ENCODE measurements around the gene PAPOLB. TPM values are rescaled to one million over a fixed set of nuclear protein-coding genes. Genes with fewer than 3 reads are reported as not detected.

The PAPOLB gene
- total RNA-seq, 4 donors from 2014 or later = 0.10 TPM; not detected in 3

DNA sequence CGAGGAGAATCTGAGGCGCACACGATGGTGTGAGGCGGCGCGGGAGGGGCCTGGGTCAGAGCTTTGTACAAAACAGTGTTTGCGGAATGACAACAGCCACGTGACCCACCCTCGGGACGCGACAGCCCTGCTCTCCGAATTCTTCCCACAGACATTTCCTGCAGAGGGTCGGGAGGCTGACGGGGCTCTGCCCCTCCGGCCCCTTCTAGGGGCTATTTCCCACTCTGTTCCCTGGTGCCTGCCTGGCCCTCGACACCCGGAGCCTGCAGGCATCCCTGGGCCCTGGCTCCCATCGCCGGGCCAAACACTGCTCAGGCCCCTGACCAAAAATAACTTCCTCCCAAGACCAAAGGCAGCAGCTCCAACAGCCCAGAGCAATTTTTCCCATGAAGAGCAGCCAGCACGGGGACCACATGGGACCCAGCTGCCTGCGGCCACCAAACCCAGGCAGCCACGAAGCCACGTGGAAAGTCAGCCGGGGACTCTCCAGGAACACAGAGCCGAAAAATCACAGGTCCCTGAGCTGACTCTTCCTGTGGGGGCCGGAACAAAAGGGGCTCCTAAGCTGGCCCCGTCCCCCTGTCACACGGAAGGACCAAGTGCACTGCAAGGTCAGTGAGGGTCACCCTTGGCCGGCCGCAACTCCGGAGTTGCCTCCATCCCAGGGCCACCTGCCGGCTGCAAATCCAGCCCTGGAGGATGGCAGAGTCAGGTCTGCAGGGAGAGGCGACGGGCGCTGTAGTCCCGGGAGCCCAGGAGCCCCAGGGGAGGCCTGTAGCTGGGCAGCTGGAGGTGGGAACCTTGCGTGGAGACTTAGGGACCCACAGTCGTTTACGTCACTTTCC, 42.0 kb downstream of the PAPOLB start:
- Histone ChIP-seq H3K27ac (peak overlapping the region; percentile 49 to 64 (median 55)), H3K4me1 (no peaks in the 10 kb centered on the region), H3K4me3 (no peak overlapping the region), H3K27me3 (no peaks in the 10 kb centered on the region), H3K36me3 (no peaks in the 10 kb centered on the region), H3K9me3 (no peaks in the 10 kb centered on the region)
- intact Hi-C loops (cut with DNase I; ENCODE audit: low total_unique reads) = no loop called here
- ATAC-seq (peak in 1 of 2 donors; percentile 27), DNase-seq (no peak)
- in situ Hi-C loops (cut with MboI; ENCODE audit: low sequenced_read_pairs in 4 of 4) = no loop called here
- TF ChIP-seq, protein P1, sequence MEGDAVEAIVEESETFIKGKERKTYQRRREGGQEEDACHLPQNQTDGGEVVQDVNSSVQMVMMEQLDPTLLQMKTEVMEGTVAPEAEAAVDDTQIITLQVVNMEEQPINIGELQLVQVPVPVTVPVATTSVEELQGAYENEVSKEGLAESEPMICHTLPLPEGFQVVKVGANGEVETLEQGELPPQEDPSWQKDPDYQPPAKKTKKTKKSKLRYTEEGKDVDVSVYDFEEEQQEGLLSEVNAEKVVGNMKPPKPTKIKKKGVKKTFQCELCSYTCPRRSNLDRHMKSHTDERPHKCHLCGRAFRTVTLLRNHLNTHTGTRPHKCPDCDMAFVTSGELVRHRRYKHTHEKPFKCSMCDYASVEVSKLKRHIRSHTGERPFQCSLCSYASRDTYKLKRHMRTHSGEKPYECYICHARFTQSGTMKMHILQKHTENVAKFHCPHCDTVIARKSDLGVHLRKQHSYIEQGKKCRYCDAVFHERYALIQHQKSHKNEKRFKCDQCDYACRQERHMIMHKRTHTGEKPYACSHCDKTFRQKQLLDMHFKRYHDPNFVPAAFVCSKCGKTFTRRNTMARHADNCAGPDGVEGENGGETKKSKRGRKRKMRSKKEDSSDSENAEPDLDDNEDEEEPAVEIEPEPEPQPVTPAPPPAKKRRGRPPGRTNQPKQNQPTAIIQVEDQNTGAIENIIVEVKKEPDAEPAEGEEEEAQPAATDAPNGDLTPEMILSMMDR (IDR thresholded peaks at IDR 0.05 in 4 of 5, conservative IDR thresholded peaks at IDR 0.05 in 1 of 5) = no peak
- TF ChIP-seq POLR2A (IDR thresholded peaks at IDR 0.05) = no peak

- in situ Hi-C loops (cut with MboI; ENCODE audit: low sequenced_read_pairs in 4 of 4) = no loop called here
- H3K36me3 ChIP-seq = no peaks in the 10 kb centered on the region
Measured at GRCh38 chr7:4818000-4818794, 43.6 kb downstream of the PAPOLB start.

DNA sequence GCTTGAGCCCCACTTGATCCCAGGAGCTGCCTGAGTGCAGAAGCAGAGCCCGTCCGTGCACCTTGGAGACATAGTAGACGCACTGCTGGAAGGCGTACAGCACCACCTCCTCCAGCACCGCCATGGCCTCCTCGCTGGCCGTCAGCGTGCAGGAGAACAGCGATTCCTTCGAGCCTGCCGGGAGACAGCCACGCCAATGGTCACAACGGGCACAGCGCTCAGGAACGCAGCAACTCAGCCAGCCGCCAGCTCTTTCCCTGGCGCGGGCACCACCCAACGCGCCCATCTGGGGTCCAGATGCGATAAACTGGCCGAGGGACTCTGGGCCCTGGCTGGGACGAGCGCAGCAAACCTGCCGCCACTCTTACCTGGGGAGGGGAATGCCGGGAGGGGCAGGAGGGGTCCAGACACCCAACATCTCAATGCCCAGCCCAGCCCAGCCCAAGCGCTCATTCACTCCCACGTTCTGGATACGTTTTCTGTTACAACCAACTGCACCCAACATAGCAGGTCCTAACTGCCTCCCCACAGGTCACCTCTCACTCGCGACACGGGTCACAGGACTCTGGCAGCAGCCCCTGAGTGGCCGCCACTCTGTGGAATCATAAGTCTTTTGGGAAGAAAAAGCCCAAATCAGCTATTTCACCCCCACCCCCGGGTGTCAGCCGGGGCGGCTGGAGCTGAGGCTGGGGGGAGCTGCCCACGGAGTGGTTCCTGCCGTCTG, 44.5 kb downstream of the PAPOLB start:
- Histone ChIP-seq H3K9me3 (no peaks in the 10 kb centered on the region), H3K36me3 (no peaks in the 10 kb centered on the region), H3K27ac (no peak overlapping the region), H3K4me1 (no peaks in the 10 kb centered on the region), H3K4me3 (no peak overlapping the region), H3K27me3 (no peaks in the 10 kb centered on the region)
- in situ Hi-C loops (cut with MboI; ENCODE audit: low sequenced_read_pairs in 4 of 4) (no loop called here), intact Hi-C loops (cut with DNase I; ENCODE audit: low total_unique reads) (no loop called here)
- no peak for DNase-seq
- TF ChIP-seq POLR2A (IDR thresholded peaks at IDR 0.05) = no peak
- TF ChIP-seq, protein P1 (IDR thresholded peaks at IDR 0.05 in 4 of 5, conservative IDR thresholded peaks at IDR 0.05 in 1 of 5) = no peak
- no peak for ATAC-seq

More at GRCh38 chr7:4818000-4818794, 43.6 kb downstream of the PAPOLB start:
- DNase-seq (no peak), ATAC-seq (no peak)
- peak overlapping the region in 2 of 4 donors; percentile 10 to 64 for H3K27ac ChIP-seq
- H3K4me1 ChIP-seq = no peaks in the 10 kb centered on the region
- intact Hi-C loops (cut with DNase I; ENCODE audit: low total_unique reads) = no loop called here
- H3K9me3 ChIP-seq = no peaks in the 10 kb centered on the region
- no peak for TF ChIP-seq POLR2A (IDR thresholded peaks at IDR 0.05)
- TF ChIP-seq, protein P1 (IDR thresholded peaks at IDR 0.05 in 4 of 5, conservative IDR thresholded peaks at IDR 0.05 in 1 of 5) = no peak
- H3K4me3 ChIP-seq = no peak overlapping the region
- no peaks in the 10 kb centered on the region for H3K27me3 ChIP-seq

- no peak for DNase-seq
- Histone ChIP-seq H3K36me3 (no peaks in the 10 kb centered on the region), H3K27ac (no peak overlapping the region), H3K27me3 (no peaks in the 10 kb centered on the region), H3K9me3 (no peaks in the 10 kb centered on the region), H3K4me1 (no peaks in the 10 kb centered on the region), H3K4me3 (no peak overlapping the region)
- no peak for ATAC-seq
- in situ Hi-C loops (cut with MboI; ENCODE audit: low sequenced_read_pairs in 4 of 4) = no loop called here
- no peak for TF ChIP-seq POLR2A (IDR thresholded peaks at IDR 0.05)
- TF ChIP-seq, protein P1 (IDR thresholded peaks at IDR 0.05 in 4 of 5, conservative IDR thresholded peaks at IDR 0.05 in 1 of 5) = no peak
- intact Hi-C loops (cut with DNase I; ENCODE audit: low total_unique reads) = no loop called here
Measured at GRCh38 chr7:4816419-4817080, 45.3 kb downstream of the PAPOLB start.
